T-helper 2 cell treated with Interferon-gamma antibody and Interleukin-4, amounts not matched to agents 5 μg/mL and 100 μg/mL, for 36 hours (primary cell): ENCODE data around the gene CACNA2D1.

Experiments used
- DNase-seq: peaks from one replicate; pipeline ENCODE4 v3.0.0; 2021; ENCODE audit warnings: low spot score
- H3K27ac Mint-ChIP-seq: one replicate; pipeline ENCODE4 v1.8.0; 2021; ENCODE audit warnings: mild to moderate bottlenecking, mixed read lengths
- H3K27me3 Mint-ChIP-seq: one replicate; pipeline ENCODE4 v1.8.0; 2021; ENCODE audit warnings: low read depth, mixed read lengths
- H3K36me3 Mint-ChIP-seq: one replicate; pipeline ENCODE4 v1.8.0; 2021; ENCODE audit warnings: low read depth, mixed read lengths
- H3K4me1 Mint-ChIP-seq: one replicate; pipeline ENCODE4 v1.8.0; 2021; ENCODE audit warnings: low read depth, mixed read lengths
- H3K4me3 Mint-ChIP-seq: one replicate; pipeline ENCODE4 v1.8.0; 2022; ENCODE audit warnings: mild to moderate bottlenecking, moderate library complexity, mixed read lengths
- H3K9me3 Mint-ChIP-seq: one replicate; pipeline ENCODE4 v1.8.0; 2021; ENCODE audit warnings: mixed read lengths

Gene CACNA2D1

GRCh38 chr7:82443547-82444219 lies at the start of gene CACNA2D1:
CACNA2D1 (minus strand) TSS chr7:82443777.
- no peaks in the 10 kb centered on the region for H3K4me1 Mint-ChIP-seq
- H3K27ac Mint-ChIP-seq: no peak within 1 kb of the TSS
- no peaks in the 10 kb centered on the region for H3K9me3 Mint-ChIP-seq
- peaks cover 44% of the 10 kb centered on the region for H3K27me3 Mint-ChIP-seq
- no peak for DNase-seq
- no peaks in the 10 kb centered on the region for H3K36me3 Mint-ChIP-seq
- peak within 1 kb of the TSS; percentile 48 for H3K4me3 Mint-ChIP-seq

GRCh38 chr7:82481499-82482097 lies 38.0 kb upstream of the CACNA2D1 start:
- peaks cover 2% of the 10 kb centered on the region for H3K9me3 Mint-ChIP-seq
- DNase-seq: no peak
- no peaks in the 10 kb centered on the region for H3K27me3 Mint-ChIP-seq
- H3K4me3 Mint-ChIP-seq: no peak overlapping the region
- H3K36me3 Mint-ChIP-seq: no peaks in the 10 kb centered on the region
- no peak overlapping the region for H3K27ac Mint-ChIP-seq
- H3K4me1 Mint-ChIP-seq: no peaks in the 10 kb centered on the region

GRCh38 chr7:82477733-82478515 lies 34.3 kb upstream of the CACNA2D1 start:
- Mint-ChIP-seq H3K36me3 (no peaks in the 10 kb centered on the region), H3K4me3 (no peak overlapping the region), H3K27me3 (no peaks in the 10 kb centered on the region), H3K4me1 (no peaks in the 10 kb centered on the region), H3K9me3 (no peaks in the 10 kb centered on the region), H3K27ac (no peak overlapping the region)
- no peak for DNase-seq

- Mint-ChIP-seq H3K4me3 (no peak overlapping the region), H3K9me3 (no peaks in the 10 kb centered on the region), H3K27ac (no peak overlapping the region), H3K27me3 (no peaks in the 10 kb centered on the region), H3K36me3 (no peaks in the 10 kb centered on the region), H3K4me1 (no peaks in the 10 kb centered on the region)
- DNase-seq: no peak
Measured at GRCh38 chr7:82472966-82473365, 29.4 kb upstream of the CACNA2D1 start.

GRCh38 chr7:82471351-82472020 lies 27.9 kb upstream of the CACNA2D1 start:
- Mint-ChIP-seq H3K36me3 (no peaks in the 10 kb centered on the region), H3K4me1 (no peaks in the 10 kb centered on the region), H3K9me3 (no peaks in the 10 kb centered on the region), H3K27ac (no peak overlapping the region), H3K4me3 (no peak overlapping the region), H3K27me3 (no peaks in the 10 kb centered on the region)
- no peak for DNase-seq

- H3K9me3 Mint-ChIP-seq: no peaks in the 10 kb centered on the region
- H3K27me3 Mint-ChIP-seq: no peaks in the 10 kb centered on the region
- H3K36me3 Mint-ChIP-seq: no peaks in the 10 kb centered on the region
- no peak overlapping the region for H3K27ac Mint-ChIP-seq
- H3K4me1 Mint-ChIP-seq: no peaks in the 10 kb centered on the region
- no peak overlapping the region for H3K4me3 Mint-ChIP-seq
- no peak for DNase-seq
Measured at GRCh38 chr7:82469207-82469606, 25.6 kb upstream of the CACNA2D1 start.

- Mint-ChIP-seq H3K27ac (no peak overlapping the region), H3K27me3 (no peaks in the 10 kb centered on the region)
Measured at GRCh38 chr7:82468435-82468834, 24.9 kb upstream of the CACNA2D1 start.

GRCh38 chr7:82467020-82467419 lies 23.4 kb upstream of the CACNA2D1 start:
- Mint-ChIP-seq H3K27me3 (no peaks in the 10 kb centered on the region), H3K4me1 (no peaks in the 10 kb centered on the region), H3K27ac (no peak overlapping the region), H3K4me3 (no peak overlapping the region), H3K36me3 (no peaks in the 10 kb centered on the region), H3K9me3 (no peaks in the 10 kb centered on the region)
- no peak for DNase-seq

More at GRCh38 chr7:82468435-82468834, 24.9 kb upstream of the CACNA2D1 start:
- no peak overlapping the region for H3K4me3 Mint-ChIP-seq
- H3K4me1 Mint-ChIP-seq: no peaks in the 10 kb centered on the region
- H3K36me3 Mint-ChIP-seq: no peaks in the 10 kb centered on the region
- no peak for DNase-seq
- H3K9me3 Mint-ChIP-seq: no peaks in the 10 kb centered on the region

GRCh38 chr7:82464372-82464771 lies 20.8 kb upstream of the CACNA2D1 start:
- no peaks in the 10 kb centered on the region for H3K4me1 Mint-ChIP-seq
- no peak for DNase-seq
- no peaks in the 10 kb centered on the region for H3K36me3 Mint-ChIP-seq
- no peak overlapping the region for H3K4me3 Mint-ChIP-seq
- no peak overlapping the region for H3K27ac Mint-ChIP-seq
- H3K27me3 Mint-ChIP-seq: no peaks in the 10 kb centered on the region
- no peaks in the 10 kb centered on the region for H3K9me3 Mint-ChIP-seq

- no peaks in the 10 kb centered on the region for H3K27me3 Mint-ChIP-seq
- no peaks in the 10 kb centered on the region for H3K36me3 Mint-ChIP-seq
- H3K4me1 Mint-ChIP-seq: no peaks in the 10 kb centered on the region
- H3K9me3 Mint-ChIP-seq: no peaks in the 10 kb centered on the region
- DNase-seq: no peak
- H3K27ac Mint-ChIP-seq: no peak overlapping the region
- H3K4me3 Mint-ChIP-seq: no peak overlapping the region
Measured at GRCh38 chr7:82455295-82455694, 11.7 kb upstream of the CACNA2D1 start.

GRCh38 chr7:82450759-82451158 lies 7.2 kb upstream of the CACNA2D1 start:
- Mint-ChIP-seq H3K27ac (no peak overlapping the region), H3K4me1 (no peaks in the 10 kb centered on the region), H3K27me3 (peaks cover 7% of the 10 kb centered on the region), H3K36me3 (no peaks in the 10 kb centered on the region), H3K9me3 (no peaks in the 10 kb centered on the region), H3K4me3 (no peak overlapping the region)
- no peak for DNase-seq

GRCh38 chr7:82449910-82450309 lies 6.3 kb upstream of the CACNA2D1 start:
- no peaks in the 10 kb centered on the region for H3K4me1 Mint-ChIP-seq
- H3K4me3 Mint-ChIP-seq: no peak overlapping the region
- H3K36me3 Mint-ChIP-seq: no peaks in the 10 kb centered on the region
- peaks cover 16% of the 10 kb centered on the region for H3K27me3 Mint-ChIP-seq
- H3K9me3 Mint-ChIP-seq: no peaks in the 10 kb centered on the region
- DNase-seq: no peak
- H3K27ac Mint-ChIP-seq: no peak overlapping the region

- no peak for DNase-seq
- no peaks in the 10 kb centered on the region for H3K9me3 Mint-ChIP-seq
Measured at GRCh38 chr7:82446897-82447296, 3.3 kb upstream of the CACNA2D1 start.

GRCh38 chr7:82445271-82445670 lies 1.7 kb upstream of the CACNA2D1 start:
- no peaks in the 10 kb centered on the region for H3K9me3 Mint-ChIP-seq
- H3K36me3 Mint-ChIP-seq: no peaks in the 10 kb centered on the region
- peaks cover 46% of the 10 kb centered on the region for H3K27me3 Mint-ChIP-seq
- no peaks in the 10 kb centered on the region for H3K4me1 Mint-ChIP-seq
- no peak for DNase-seq
- no peak overlapping the region for H3K27ac Mint-ChIP-seq
- H3K4me3 Mint-ChIP-seq: no peak overlapping the region

More at GRCh38 chr7:82446897-82447296, 3.3 kb upstream of the CACNA2D1 start:
- Mint-ChIP-seq H3K27me3 (peaks cover 33% of the 10 kb centered on the region), H3K27ac (no peak overlapping the region), H3K36me3 (no peaks in the 10 kb centered on the region), H3K4me3 (no peak overlapping the region), H3K4me1 (no peaks in the 10 kb centered on the region)
